GM19043 (cell line): ENCODE data around the gene PLXNA4.

ENCODE experiments used
- ATAC-seq: cut with Tn5 transposase; IDR thresholded peaks from one replicate; pipeline ENCODE4 v1.9.1; 2021; ENCODE audit warnings: low read depth; ENCODE audit not compliant: unreplicated experiment

Gene PLXNA4

GRCh38 chr7:132164558-132165125 is 411.6 kb downstream of the PLXNA4 start:
- no peak for ATAC-seq

- no peak for ATAC-seq
These were observed 413.6 kb downstream of the PLXNA4 start for GRCh38 chr7:132162556-132163144.

GRCh38 chr7:132161976-132162375 is 414.3 kb downstream of the PLXNA4 start:
- no peak for ATAC-seq

- ATAC-seq: no peak
These were observed 414.7 kb downstream of the PLXNA4 start for GRCh38 chr7:132161533-132161915.

- ATAC-seq: no peak
These were observed 415.4 kb downstream of the PLXNA4 start for GRCh38 chr7:132160611-132161532.

- no peak for ATAC-seq
These were observed 417.4 kb downstream of the PLXNA4 start for GRCh38 chr7:132158841-132159240.

DNA sequence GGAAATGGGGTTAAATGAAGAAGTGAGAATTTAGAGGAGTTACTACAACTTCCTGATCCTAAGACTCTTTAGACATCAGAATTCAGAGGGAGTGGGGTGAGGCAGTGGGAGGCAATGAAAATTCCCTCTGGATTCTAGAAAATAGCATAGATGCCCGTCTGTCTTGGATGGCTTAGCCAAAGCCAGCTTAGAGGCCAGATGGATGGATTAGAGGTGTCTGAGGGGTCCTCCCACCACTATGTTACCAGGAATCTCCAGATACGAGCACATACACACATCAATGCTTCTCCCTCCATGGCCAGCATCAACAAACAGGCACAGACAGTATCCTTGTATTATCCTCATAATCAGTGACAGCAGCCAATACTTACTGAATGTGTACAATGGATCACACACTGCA is 418.1 kb downstream of the PLXNA4 start:
- no peak for ATAC-seq

DNA sequence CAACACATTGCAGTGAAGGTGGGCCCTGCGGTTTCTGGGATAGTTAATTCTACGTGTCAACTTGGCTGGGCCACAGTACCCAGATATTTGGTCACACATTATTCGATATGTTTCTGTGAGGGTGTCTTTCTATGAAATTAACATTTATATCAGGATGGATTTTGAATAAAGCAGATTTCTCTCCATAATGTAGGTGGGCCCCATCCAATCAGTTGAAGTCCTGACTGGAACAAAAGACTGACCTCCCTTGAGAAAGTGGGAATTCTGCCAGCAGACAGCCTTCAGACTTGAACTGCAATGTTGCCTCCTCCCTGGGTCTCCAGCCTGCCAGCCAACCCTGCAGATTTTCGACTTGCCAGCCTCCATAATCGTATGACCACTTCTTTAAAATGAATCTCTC is 420.6 kb downstream of the PLXNA4 start:
- ATAC-seq: no peak

DNA sequence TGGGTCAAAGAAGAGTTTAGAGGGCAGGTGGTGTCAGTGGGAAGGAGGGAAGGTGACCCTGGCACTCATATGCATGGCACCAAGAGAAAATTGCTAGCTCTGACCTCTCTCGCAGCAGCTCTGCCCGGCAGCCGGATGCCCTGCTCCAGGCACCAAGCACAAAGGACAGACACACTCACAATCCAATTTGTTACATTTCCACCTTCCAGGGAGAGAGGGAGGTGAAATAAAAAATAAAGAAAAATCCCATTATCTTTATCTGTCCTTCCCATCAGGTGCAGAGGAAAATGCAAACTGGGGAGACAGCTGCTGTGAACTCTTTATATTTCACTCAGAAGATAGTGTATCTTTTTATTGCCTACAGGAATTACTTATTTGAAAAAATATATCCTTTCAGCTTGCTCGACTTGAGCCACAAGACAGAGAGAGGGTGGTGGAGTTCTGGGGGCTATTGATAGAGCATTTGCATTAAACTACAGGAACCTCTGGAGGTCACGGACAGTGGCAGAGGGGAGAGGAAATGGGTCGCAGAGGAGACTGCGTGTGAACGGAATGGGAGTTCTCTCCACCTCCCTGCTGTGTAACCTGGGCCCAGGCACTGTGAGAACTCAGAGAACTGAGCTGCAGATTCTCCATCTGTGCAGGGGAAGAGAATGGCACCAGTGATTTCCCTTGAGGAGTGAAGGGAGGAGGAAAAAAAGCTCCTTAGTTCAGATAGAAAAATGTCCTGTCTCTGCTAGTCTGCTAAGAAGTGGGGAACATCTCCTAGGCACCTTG is 421.4 kb downstream of the PLXNA4 start:
- no peak for ATAC-seq

DNA sequence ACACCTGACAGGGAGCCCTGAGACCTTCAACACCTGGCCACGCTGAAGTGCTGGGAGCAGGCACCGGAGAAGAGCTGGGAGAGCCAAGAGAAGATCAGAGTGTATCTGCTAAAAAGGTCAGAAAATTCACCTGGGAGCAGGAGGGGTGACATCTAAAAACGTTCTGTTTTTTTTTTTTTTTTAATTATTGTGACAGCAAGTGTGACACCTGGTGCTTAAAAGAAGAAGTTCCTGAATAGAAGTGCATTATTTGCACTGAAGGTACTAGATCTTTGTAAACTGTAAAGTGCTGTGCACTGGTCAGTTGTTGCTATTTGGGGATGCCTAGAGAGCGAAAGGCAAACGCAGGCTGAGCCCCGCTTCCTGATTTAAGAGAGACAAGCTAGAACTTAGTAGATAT is 422.0 kb downstream of the PLXNA4 start:
- ATAC-seq: no peak

GRCh38 chr7:132152131-132152889 is 424.0 kb downstream of the PLXNA4 start:
- no peak for ATAC-seq

GRCh38 chr7:132150711-132151110 is 425.6 kb downstream of the PLXNA4 start:
- no peak for ATAC-seq

DNA sequence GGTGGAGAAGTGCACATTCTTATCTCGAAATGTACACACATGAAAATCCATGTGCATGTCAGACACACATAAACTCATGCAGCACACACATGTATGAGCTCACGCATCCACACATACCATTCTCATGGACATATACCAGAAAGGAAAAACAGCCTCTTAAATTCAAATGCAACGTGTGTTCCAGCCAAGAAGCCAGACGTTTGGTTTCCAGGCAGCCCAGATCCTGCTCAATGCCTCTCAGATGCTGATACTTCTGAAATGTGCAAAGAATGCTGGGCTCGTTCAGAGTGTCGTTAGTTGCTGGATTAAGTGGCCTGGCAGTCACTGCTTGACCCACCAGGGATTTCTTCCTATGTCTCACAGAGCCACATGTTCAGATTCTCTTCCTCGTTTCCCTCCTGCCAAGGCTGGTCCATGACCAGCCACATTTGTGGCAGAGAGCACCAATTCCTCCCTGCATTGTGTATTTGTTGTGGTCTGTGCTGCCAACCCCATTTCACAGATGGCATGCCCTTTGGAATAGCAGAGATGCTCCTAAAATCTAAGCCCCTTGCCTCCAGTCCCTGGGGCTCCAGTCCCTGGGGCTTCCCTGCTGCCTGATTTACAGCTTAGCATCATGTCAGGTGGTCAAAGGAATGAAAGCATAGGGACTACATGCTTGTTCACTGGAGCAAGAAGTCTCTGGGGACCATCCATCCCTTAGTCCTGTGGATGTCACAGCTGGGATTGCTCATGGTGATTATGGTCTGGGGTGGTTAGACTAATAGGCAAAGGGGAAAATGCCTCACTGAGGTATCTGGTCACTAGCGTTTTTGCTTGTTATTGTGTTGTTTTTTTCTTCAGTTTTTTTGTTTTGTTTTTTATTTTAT is 426.6 kb downstream of the PLXNA4 start:
- no peak for ATAC-seq

GRCh38 chr7:132148876-132149275 is 427.4 kb downstream of the PLXNA4 start:
- ATAC-seq: no peak

DNA sequence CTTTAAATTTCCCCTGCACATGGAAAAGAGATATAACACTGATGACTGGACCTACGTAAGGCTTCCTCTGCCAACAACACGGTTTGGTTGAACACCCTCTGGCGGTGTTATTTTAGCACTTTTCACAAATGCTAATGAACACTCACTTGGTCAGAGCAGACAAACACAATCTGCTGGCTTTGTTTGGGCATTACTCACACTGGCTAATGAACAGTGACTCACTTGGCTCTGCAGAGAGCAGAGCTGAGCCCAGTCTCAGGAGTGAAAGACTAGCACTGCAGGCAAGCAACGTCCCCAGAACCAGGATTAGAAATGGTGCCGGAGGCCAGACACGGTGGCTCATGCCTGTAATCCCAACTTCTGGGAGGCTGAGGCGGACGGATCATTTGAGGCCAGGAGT is 430.8 kb downstream of the PLXNA4 start:
- no peak for ATAC-seq

DNA sequence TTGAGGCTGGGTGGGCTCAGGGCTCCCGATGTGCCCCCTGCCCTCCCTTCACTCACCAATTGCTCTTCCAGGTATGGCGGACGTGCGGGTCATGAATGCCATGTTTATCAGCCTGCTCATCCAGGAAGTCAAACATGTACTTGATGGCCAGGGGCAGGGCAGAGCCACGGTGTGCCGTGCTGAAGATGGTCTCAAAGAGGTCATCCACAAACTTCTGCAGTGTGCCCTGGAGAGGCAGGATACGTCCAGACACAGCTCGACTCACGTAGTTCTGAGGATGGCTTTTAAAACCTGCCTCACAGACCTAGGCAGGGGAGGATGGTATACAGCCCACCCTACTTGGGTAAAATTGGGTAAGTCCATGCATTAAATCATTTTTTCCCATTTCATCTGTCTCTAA is 431.2 kb downstream of the PLXNA4 start:
- ATAC-seq: no peak

DNA sequence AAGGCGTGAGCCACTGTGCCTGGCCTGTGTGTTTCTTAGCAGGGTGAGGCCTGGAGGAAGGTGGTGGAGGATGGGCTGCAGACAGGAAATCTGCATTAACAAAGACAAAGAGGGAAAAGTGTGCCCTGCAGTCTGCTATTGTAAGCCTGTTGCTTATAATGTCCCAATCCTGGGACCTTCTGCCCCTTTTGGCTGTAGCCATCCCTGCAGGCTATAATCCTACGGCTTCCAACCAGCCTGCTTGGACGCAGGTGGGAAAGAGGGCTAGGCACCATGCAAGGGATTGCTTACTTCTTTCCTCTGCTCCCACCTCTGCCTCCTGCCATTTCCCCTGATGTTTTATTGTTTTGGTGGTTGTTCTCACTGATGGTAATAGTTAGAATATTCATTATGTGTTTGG is 434.3 kb downstream of the PLXNA4 start:
- no peak for ATAC-seq

DNA sequence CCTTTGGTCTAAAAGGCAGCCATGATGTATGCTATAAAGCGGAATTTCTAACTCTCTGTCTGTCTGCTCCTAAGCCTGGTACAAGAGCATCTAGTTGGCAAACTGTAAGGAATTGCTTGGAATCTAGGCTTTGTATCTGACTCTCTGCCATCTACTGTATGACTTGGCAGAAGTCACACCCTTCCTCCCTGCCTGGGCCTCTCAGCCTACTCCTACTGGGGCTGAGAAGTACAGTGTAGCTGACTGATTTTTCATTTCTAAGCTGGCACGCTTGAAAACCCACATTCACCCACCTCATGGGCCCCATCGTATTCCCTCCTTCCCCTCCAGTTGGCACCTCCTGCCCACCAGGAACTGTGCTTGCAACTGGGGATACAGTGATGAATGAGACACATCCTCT is 435.2 kb downstream of the PLXNA4 start:
- ATAC-seq: no peak

DNA sequence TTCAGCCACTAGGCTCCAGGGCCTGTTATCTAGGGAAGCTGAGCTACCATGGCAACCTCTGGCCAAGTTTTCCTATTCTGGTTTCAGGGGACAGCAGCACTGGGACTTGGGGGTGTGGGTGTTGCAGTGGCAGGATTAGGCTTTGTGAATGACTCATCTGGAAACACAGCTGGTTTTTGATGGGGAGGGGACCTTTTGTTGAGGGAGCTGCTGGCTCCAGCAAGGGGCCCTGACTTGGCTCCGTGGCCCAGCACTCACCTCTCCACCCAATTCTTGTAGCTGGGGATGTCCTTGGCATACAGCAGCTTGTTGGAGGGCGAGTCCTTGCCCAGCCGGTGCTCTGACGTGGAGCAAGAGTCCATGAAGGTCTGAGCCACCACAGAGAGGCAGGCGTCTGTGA is 435.9 kb downstream of the PLXNA4 start:
- no peak for ATAC-seq
